ENCODE results near the gene FNIP2.

DNA sequence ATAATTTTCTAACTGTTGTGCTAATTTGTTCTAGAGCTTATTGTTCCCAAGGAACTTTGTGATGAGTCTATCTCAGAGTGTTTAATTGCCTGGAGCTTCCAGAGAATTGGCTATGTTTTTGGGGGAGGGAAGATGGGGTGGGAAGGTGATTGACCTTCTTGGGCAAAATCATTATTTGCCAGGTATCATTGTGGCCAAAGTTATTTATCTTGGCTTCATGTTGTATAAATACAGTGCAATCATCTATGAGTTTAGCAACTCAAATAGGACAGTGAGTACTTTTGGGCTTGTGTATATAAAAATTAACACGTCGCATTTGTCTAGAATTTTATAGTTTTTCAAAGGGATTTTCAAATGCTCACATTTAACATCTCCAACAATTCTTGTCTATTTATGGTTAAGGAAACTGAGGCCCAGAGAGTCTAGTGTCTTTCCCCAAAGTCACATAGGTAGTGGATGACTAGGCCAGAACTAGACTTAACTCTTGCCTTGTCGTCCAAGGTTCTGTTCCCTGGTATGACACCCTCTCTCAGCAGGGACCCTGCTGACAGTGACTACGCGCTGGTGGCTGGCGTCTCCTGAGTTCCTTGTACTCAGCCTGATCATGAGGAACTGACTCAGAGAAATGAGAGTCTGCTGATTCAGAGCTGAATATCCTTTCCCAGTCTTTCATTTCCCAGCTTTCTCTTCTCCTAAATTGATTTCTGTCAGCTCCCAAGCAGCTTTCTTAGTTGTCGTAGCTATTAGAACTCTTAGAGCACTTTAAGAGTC, 27.7 kb downstream of the FNIP2 start:
- TF ChIP-seq, protein P1, sequence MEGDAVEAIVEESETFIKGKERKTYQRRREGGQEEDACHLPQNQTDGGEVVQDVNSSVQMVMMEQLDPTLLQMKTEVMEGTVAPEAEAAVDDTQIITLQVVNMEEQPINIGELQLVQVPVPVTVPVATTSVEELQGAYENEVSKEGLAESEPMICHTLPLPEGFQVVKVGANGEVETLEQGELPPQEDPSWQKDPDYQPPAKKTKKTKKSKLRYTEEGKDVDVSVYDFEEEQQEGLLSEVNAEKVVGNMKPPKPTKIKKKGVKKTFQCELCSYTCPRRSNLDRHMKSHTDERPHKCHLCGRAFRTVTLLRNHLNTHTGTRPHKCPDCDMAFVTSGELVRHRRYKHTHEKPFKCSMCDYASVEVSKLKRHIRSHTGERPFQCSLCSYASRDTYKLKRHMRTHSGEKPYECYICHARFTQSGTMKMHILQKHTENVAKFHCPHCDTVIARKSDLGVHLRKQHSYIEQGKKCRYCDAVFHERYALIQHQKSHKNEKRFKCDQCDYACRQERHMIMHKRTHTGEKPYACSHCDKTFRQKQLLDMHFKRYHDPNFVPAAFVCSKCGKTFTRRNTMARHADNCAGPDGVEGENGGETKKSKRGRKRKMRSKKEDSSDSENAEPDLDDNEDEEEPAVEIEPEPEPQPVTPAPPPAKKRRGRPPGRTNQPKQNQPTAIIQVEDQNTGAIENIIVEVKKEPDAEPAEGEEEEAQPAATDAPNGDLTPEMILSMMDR (IDR thresholded peaks at IDR 0.05) = no peak
- TF ChIP-seq ZFX (IDR thresholded peaks at IDR 0.05; ENCODE audit: borderline replicate concordance) = no peak
